Astrocyte (in vitro differentiated cells and primary cell): ENCODE results near the gene RPP14. TPM values are rescaled to one million over a fixed set of nuclear protein-coding genes. Genes with fewer than 3 reads are reported as not detected.
A peak's percentile ranks its signal among the peaks of the same experiment; 100 is the strongest.

Source experiments
- DNase-seq: peaks from one replicate; pipeline ENCODE4 v3.0.0-alpha.2; 2010; ENCODE audit warnings: low read depth
- FAIRE-seq: peaks from 2 replicates; lab custom pipeline; 2011; peaks lifted over from hg19 to GRCh38; lab: Jason Lieb, UNC
- H2AFZ ChIP-seq: 2 replicates; pipeline ENCODE4 v1.6.0; 2012; ENCODE audit warnings: low read depth, low read length, inconsistent platforms
- H3K27ac ChIP-seq: 2 replicates; pipeline ENCODE4 v1.5.1; 2011; ENCODE audit warnings: low read depth, low read length, inconsistent platforms
- H3K27me3 ChIP-seq: 2 replicates; pipeline ENCODE4 v1.6.0; 2011; ENCODE audit warnings: low read length, inconsistent platforms; ENCODE audit not compliant: insufficient read depth
- H3K36me3 ChIP-seq: 2 replicates; pipeline ENCODE4 v1.5.1; 2011; ENCODE audit warnings: low read length, inconsistent platforms; ENCODE audit not compliant: insufficient read depth
- H3K4me1 ChIP-seq: 2 replicates; pipeline ENCODE4 v1.5.1; 2011; ENCODE audit warnings: low read length, inconsistent platforms; ENCODE audit not compliant: insufficient read depth
- H3K4me2 ChIP-seq: 2 replicates; pipeline ENCODE4 v1.6.0; 2012; ENCODE audit warnings: low read length, inconsistent platforms
- H3K4me3 ChIP-seq: 2 replicates; pipeline ENCODE4 v1.5.1; 2011; ENCODE audit warnings: low read depth, mild to moderate bottlenecking, low read length, inconsistent platforms; ENCODE audit not compliant: insufficient read depth
- H3K79me2 ChIP-seq: 2 replicates; pipeline ENCODE4 v1.6.0; 2012; ENCODE audit warnings: mild to moderate bottlenecking, low read length, inconsistent platforms; ENCODE audit not compliant: insufficient read depth
- H3K9ac ChIP-seq: 2 replicates; pipeline ENCODE4 v1.6.0; 2012; ENCODE audit warnings: mild to moderate bottlenecking, low read length, inconsistent platforms
- H3K9me3 ChIP-seq: 2 replicates; pipeline ENCODE4 v1.5.1; 2012; ENCODE audit warnings: low read depth, mild to moderate bottlenecking, low read length, inconsistent platforms; ENCODE audit not compliant: insufficient read depth
- H4K20me1 ChIP-seq: 2 replicates; pipeline ENCODE4 v1.6.0; 2012; ENCODE audit warnings: low read length, inconsistent platforms; ENCODE audit not compliant: insufficient read depth
- H3K27ac Mint-ChIP-seq: one replicate; pipeline ENCODE4 v1.8.0; 2021; ENCODE audit warnings: mild to moderate bottlenecking, mixed read lengths; ENCODE audit not compliant: unreplicated experiment
- H3K27me3 Mint-ChIP-seq: one replicate; pipeline ENCODE4 v1.8.0; 2021; ENCODE audit warnings: low read depth, mixed read lengths; ENCODE audit not compliant: unreplicated experiment
- H3K36me3 Mint-ChIP-seq: one replicate; pipeline ENCODE4 v1.8.0; 2021; ENCODE audit warnings: low read depth, mixed read lengths; ENCODE audit not compliant: unreplicated experiment
- H3K4me1 Mint-ChIP-seq: one replicate; pipeline ENCODE4 v1.8.0; 2021; ENCODE audit warnings: low read depth, mixed read lengths; ENCODE audit not compliant: unreplicated experiment
- H3K4me3 Mint-ChIP-seq: one replicate; pipeline ENCODE4 v1.8.0; 2021; ENCODE audit warnings: mild to moderate bottlenecking, moderate library complexity, mixed read lengths; ENCODE audit not compliant: unreplicated experiment
- H3K9me3 Mint-ChIP-seq: one replicate; pipeline ENCODE4 v1.8.0; 2021; ENCODE audit warnings: mild to moderate bottlenecking, mixed read lengths; ENCODE audit not compliant: unreplicated experiment
- CTCF ChIP-seq: IDR thresholded peaks from 2 replicates; pipeline ENCODE4 v1.5.1; 2011; ENCODE audit warnings: low read depth, mild to moderate bottlenecking, inconsistent platforms, low read length, moderate library complexity; ENCODE audit not compliant: insufficient read depth
- EZH2 ChIP-seq: IDR thresholded peaks from 2 replicates; pipeline ENCODE4 v1.6.1; 2012; ENCODE audit warnings: mild to moderate bottlenecking, low read length, inconsistent platforms; ENCODE audit not compliant: insufficient read depth
- total RNA-seq: library from RNA; stranded (reverse); gene quantifications from 2 replicates; pipeline ENCODE4 v1.2.1, GENCODE V29; 2021

RPP14 gene
- total RNA-seq, 1 donor from 2014 or later: 22.2 TPM

DNA sequence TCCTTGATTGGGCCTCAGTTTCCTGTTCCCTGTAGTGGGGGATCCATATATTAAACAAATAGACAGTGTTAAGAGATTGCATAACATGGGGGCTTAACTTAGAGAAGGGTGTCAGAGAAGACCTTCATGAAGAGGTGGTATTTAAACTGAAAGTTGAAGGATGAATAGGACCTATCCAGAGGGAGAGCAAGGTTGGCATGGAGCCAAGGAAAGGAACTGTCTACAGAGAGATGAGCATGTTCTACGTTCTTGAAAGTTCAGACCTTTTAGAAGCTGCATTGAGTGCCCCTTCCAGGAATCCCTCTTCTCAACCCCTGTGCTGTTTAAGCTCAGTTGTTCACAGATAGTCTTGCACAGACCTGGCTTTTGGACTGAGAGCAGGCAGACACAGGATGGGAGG is 2.7 kb downstream of the RPP14 start:
- Histone ChIP-seq H3K4me3 (no peak overlapping the region), H3K27ac (no peak overlapping the region), H3K9me3 (no peaks in the 10 kb centered on the region), H3K36me3 (peaks cover 17% of the 10 kb centered on the region), H3K4me1 (peaks cover 8% of the 10 kb centered on the region), H3K79me2 (peaks cover 61% of the 10 kb centered on the region), H3K4me2 (peak overlapping the region; percentile 94), H2AFZ (no peak overlapping the region), H4K20me1 (peaks cover 41% of the 10 kb centered on the region), H3K27me3 (no peaks in the 10 kb centered on the region), H3K9ac (no peak overlapping the region)
- peak overlapping the region; percentile 24 for H3K4me3 Mint-ChIP-seq
- TF ChIP-seq EZH2: no peak
- no peak for TF ChIP-seq CTCF
- peaks cover 17% of the 10 kb centered on the region for H3K36me3 Mint-ChIP-seq
- H3K27ac Mint-ChIP-seq: no peak overlapping the region
- no peaks in the 10 kb centered on the region for H3K27me3 Mint-ChIP-seq
- H3K9me3 Mint-ChIP-seq: no peaks in the 10 kb centered on the region
- no peak for DNase-seq
- H3K4me1 Mint-ChIP-seq: peaks cover 8% of the 10 kb centered on the region
- FAIRE-seq: no peak

GRCh38 chr3:58317811-58318210 is 11.8 kb downstream of the RPP14 start:
- DNase-seq (no peak), FAIRE-seq (no peak)
- Histone ChIP-seq H3K4me2 (no peak overlapping the region), H2AFZ (no peak overlapping the region), H4K20me1 (peaks cover 25% of the 10 kb centered on the region), H3K4me1 (no peaks in the 10 kb centered on the region), H3K27ac (no peak overlapping the region), H3K36me3 (peaks cover 36% of the 10 kb centered on the region), H3K9ac (no peak overlapping the region), H3K79me2 (peaks cover 4% of the 10 kb centered on the region), H3K9me3 (no peaks in the 10 kb centered on the region), H3K4me3 (no peak overlapping the region), H3K27me3 (no peaks in the 10 kb centered on the region)
- Mint-ChIP-seq H3K4me3 (no peak overlapping the region), H3K4me1 (no peaks in the 10 kb centered on the region), H3K27me3 (no peaks in the 10 kb centered on the region), H3K9me3 (no peaks in the 10 kb centered on the region), H3K36me3 (peaks cover 16% of the 10 kb centered on the region), H3K27ac (no peak overlapping the region)
- TF ChIP-seq EZH2 (no peak), CTCF (no peak)

GRCh38 chr3:58321791-58322190 is 15.7 kb downstream of the RPP14 start:
- no peak overlapping the region for H3K27ac Mint-ChIP-seq
- no peak for DNase-seq
- Histone ChIP-seq H3K9ac (no peak overlapping the region), H3K4me3 (no peak overlapping the region), H3K27me3 (no peaks in the 10 kb centered on the region), H3K4me1 (peaks cover 11% of the 10 kb centered on the region), H3K9me3 (no peaks in the 10 kb centered on the region), H3K27ac (no peak overlapping the region), H3K4me2 (no peak overlapping the region), H3K36me3 (peaks cover 14% of the 10 kb centered on the region), H3K79me2 (no peaks in the 10 kb centered on the region), H4K20me1 (peaks cover 12% of the 10 kb centered on the region), H2AFZ (no peak overlapping the region)
- no peak overlapping the region for H3K4me3 Mint-ChIP-seq
- peaks cover 8% of the 10 kb centered on the region for H3K4me1 Mint-ChIP-seq
- TF ChIP-seq CTCF (no peak), EZH2 (no peak)
- no peaks in the 10 kb centered on the region for H3K9me3 Mint-ChIP-seq
- H3K36me3 Mint-ChIP-seq: no peaks in the 10 kb centered on the region
- no peak for FAIRE-seq
- no peaks in the 10 kb centered on the region for H3K27me3 Mint-ChIP-seq
